ENCODE measurements around the gene OR13C5.

Gene OR13C5

GRCh38 chr9:104553261-104553660 lies 46.0 kb downstream of the OR13C5 start:
- in situ Hi-C loops (cut with MboI; ENCODE audit: low sequenced_read_pairs) = no loop called here
